GM23338 (cell line): ENCODE results near the gene ZDHHC18.

Experiments
- REST ChIP-seq: IDR thresholded peaks from one replicate; pipeline ENCODE4 v1.6.1; 2018; ENCODE audit warnings: antibody characterized with exemption; ENCODE audit not compliant: unreplicated experiment
- TF ChIP-seq, protein P1 (sequence below), 2 experiments: fragments of 200-600 bp in 1 of 2; sonication (generic) in 1 of 2; conservative IDR thresholded peaks; 2 replicates each; pipeline versions ENCODE4 v1.5.1 to v1.6.1; 2016 to 2017; ENCODE audit warnings: antibody characterized with exemption in 2 of 2, low read depth in 2 of 2, mild to moderate bottlenecking in 2 of 2, moderate library complexity in 1 of 2
- TF ChIP-seq, protein P2 (sequence below): IDR thresholded peaks from 2 replicates; pipeline ENCODE4 v1.6.1; 2016; ENCODE audit warnings: antibody characterized with exemption

- TF ChIP-seq, protein P1, sequence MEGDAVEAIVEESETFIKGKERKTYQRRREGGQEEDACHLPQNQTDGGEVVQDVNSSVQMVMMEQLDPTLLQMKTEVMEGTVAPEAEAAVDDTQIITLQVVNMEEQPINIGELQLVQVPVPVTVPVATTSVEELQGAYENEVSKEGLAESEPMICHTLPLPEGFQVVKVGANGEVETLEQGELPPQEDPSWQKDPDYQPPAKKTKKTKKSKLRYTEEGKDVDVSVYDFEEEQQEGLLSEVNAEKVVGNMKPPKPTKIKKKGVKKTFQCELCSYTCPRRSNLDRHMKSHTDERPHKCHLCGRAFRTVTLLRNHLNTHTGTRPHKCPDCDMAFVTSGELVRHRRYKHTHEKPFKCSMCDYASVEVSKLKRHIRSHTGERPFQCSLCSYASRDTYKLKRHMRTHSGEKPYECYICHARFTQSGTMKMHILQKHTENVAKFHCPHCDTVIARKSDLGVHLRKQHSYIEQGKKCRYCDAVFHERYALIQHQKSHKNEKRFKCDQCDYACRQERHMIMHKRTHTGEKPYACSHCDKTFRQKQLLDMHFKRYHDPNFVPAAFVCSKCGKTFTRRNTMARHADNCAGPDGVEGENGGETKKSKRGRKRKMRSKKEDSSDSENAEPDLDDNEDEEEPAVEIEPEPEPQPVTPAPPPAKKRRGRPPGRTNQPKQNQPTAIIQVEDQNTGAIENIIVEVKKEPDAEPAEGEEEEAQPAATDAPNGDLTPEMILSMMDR (conservative IDR thresholded peaks at IDR 0.05; ENCODE audit: low read depth in 2 of 2): no peak
- no peak for TF ChIP-seq REST
- TF ChIP-seq, protein P2, sequence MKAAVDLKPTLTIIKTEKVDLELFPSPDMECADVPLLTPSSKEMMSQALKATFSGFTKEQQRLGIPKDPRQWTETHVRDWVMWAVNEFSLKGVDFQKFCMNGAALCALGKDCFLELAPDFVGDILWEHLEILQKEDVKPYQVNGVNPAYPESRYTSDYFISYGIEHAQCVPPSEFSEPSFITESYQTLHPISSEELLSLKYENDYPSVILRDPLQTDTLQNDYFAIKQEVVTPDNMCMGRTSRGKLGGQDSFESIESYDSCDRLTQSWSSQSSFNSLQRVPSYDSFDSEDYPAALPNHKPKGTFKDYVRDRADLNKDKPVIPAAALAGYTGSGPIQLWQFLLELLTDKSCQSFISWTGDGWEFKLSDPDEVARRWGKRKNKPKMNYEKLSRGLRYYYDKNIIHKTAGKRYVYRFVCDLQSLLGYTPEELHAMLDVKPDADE: no peak
Observed at GRCh38 chr1:26831546-26832248, 5.2 kb downstream of the ZDHHC18 start.
